ENCODE results near the gene NAALADL1. TPM values are rescaled to one million over a fixed set of nuclear protein-coding genes. Genes with fewer than 3 reads are reported as not detected.

The NAALADL1 gene
- total RNA-seq, 1 experiment from 2014 or later, result not detected

DNA sequence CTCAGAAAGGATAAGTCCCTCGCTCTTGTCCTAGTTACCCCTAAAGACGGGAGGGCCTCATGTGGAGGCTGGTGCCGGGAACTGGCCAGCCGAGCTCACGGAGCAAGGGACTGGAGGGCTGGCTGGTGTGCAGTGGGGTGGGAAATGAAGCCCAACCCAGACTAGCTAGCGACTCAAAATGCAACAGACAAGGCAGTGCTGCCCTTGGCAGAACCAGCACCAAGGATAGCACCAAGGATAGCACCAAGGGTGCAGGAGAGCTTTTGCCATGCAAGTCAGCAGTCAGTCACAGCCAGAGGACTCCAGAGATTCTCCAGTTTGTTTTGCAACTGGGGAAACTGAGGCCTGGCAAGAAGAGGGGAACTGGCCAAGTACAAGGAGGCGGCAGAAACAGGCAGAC, 55.1 kb downstream of the NAALADL1 start:
- TF ChIP-seq YY1 (IDR thresholded peaks at IDR 0.05; ENCODE audit: extremely low read depth, insufficient replicate concordance, low read depth, low read length) (no peak), ZFX (IDR thresholded peaks at IDR 0.05) (no peak), RAD21 (IDR thresholded peaks at IDR 0.05; ENCODE audit: low read depth) (no peak), JUND (IDR thresholded peaks at IDR 0.05) (no peak), EGR1 (IDR thresholded peaks at IDR 0.05; ENCODE audit: low read depth) (no peak), EZH2phosphoT487 (IDR thresholded peaks at IDR 0.05; ENCODE audit: borderline replicate concordance) (no peak), SP1 (IDR thresholded peaks at IDR 0.05; ENCODE audit: low read depth) (no peak), ELF1 (IDR thresholded peaks at IDR 0.05; ENCODE audit: borderline replicate concordance, low read depth) (no peak), CEBPB (IDR thresholded peaks at IDR 0.05; ENCODE audit: low read depth) (no peak)
- TF ChIP-seq, protein P1, sequence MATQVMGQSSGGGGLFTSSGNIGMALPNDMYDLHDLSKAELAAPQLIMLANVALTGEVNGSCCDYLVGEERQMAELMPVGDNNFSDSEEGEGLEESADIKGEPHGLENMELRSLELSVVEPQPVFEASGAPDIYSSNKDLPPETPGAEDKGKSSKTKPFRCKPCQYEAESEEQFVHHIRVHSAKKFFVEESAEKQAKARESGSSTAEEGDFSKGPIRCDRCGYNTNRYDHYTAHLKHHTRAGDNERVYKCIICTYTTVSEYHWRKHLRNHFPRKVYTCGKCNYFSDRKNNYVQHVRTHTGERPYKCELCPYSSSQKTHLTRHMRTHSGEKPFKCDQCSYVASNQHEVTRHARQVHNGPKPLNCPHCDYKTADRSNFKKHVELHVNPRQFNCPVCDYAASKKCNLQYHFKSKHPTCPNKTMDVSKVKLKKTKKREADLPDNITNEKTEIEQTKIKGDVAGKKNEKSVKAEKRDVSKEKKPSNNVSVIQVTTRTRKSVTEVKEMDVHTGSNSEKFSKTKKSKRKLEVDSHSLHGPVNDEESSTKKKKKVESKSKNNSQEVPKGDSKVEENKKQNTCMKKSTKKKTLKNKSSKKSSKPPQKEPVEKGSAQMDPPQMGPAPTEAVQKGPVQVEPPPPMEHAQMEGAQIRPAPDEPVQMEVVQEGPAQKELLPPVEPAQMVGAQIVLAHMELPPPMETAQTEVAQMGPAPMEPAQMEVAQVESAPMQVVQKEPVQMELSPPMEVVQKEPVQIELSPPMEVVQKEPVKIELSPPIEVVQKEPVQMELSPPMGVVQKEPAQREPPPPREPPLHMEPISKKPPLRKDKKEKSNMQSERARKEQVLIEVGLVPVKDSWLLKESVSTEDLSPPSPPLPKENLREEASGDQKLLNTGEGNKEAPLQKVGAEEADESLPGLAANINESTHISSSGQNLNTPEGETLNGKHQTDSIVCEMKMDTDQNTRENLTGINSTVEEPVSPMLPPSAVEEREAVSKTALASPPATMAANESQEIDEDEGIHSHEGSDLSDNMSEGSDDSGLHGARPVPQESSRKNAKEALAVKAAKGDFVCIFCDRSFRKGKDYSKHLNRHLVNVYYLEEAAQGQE (IDR thresholded peaks at IDR 0.05; ENCODE audit: low read depth), result no peak; the same call in 1 of the 2 replicates
- TF ChIP-seq, protein P2, sequence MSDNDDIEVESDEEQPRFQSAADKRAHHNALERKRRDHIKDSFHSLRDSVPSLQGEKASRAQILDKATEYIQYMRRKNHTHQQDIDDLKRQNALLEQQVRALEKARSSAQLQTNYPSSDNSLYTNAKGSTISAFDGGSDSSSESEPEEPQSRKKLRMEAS (IDR thresholded peaks at IDR 0.05), result no peak
- TF ChIP-seq, protein P3, sequence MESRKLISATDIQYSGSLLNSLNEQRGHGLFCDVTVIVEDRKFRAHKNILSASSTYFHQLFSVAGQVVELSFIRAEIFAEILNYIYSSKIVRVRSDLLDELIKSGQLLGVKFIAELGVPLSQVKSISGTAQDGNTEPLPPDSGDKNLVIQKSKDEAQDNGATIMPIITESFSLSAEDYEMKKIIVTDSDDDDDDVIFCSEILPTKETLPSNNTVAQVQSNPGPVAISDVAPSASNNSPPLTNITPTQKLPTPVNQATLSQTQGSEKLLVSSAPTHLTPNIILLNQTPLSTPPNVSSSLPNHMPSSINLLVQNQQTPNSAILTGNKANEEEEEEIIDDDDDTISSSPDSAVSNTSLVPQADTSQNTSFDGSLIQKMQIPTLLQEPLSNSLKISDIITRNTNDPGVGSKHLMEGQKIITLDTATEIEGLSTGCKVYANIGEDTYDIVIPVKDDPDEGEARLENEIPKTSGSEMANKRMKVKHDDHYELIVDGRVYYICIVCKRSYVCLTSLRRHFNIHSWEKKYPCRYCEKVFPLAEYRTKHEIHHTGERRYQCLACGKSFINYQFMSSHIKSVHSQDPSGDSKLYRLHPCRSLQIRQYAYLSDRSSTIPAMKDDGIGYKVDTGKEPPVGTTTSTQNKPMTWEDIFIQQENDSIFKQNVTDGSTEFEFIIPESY (IDR thresholded peaks at IDR 0.05; ENCODE audit: extremely low read depth, insufficient replicate concordance, low read length), result no peak
- Histone ChIP-seq H3K9me3 (ENCODE audit: control insufficient read depth in 1 of 2, insufficient read depth in 1 of 2, low read depth in 1 of 2, low read length in 2 of 2) (no peaks in the 10 kb centered on the region), H3K4me3 (replicated peaks in 1 of 2; ENCODE audit: low read depth in 1 of 2, low read length in 2 of 2) (no peak overlapping the region), H3K4me2 (ENCODE audit: low read length) (no peak overlapping the region), H3K4me1 (ENCODE audit: control insufficient read depth in 1 of 2, insufficient read depth in 2 of 2, low read length in 2 of 2) (peaks cover 16 to 42% of the 10 kb centered on the region in 2 experiments), H4K20me1 (ENCODE audit: insufficient read depth) (no peaks in the 10 kb centered on the region), H3K27ac (ENCODE audit: low read depth, low read length) (no peak overlapping the region), H3K9me2 (ENCODE audit: insufficient read depth) (no peaks in the 10 kb centered on the region), H3K9ac (ENCODE audit: low read length) (no peak overlapping the region), H3K36me3 (ENCODE audit: control insufficient read depth in 1 of 2, insufficient read depth in 2 of 2, low read length in 2 of 2) (no peaks in the 10 kb centered on the region), H3K27me3 (ENCODE audit: insufficient read depth, low read length) (no peaks in the 10 kb centered on the region), H3K79me2 (ENCODE audit: insufficient read depth, low read length) (no peaks in the 10 kb centered on the region), H2AFZ (ENCODE audit: low read depth, low read length, poor library complexity, severe bottlenecking) (no peak overlapping the region)
- RAD21 ChIA-PET (ENCODE audit: low non-redundant PET in 1 of 2, low total read pairs in 2 of 2, uncharacterized antibody in 2 of 2, unreplicated experiment in 2 of 2), result no interaction called here
- no TSS peak for BruUV-seq (replicated peaks)
- POLR2A ChIA-PET, result no interaction called here
- CTCF ChIA-PET, result no interaction called here
- ATAC-seq (no peak), DNase-seq (ENCODE audit: low read depth, low spot score) (no peak)
- intact Hi-C loops (cut with micrococcal nuclease), result no loop called here
